ENCODE data around the gene PGBD1. TPM values are rescaled to one million over a fixed set of nuclear protein-coding genes. Genes with fewer than 3 reads are reported as not detected.

PGBD1 gene
- total and polyA plus RNA-seq, 2 experiments from 2014 or later: 7.5 to 10.5 TPM

- H3K4me3 Mint-ChIP-seq: no peak overlapping the region
- H3K27me3 ChIP-seq (ENCODE audit: insufficient read depth): no peaks in the 10 kb centered on the region
- H3K4me2 ChIP-seq: peak overlapping the region; percentile 69
- H3F3A ChIP-seq (replicated peaks; ENCODE audit: low read depth): peaks cover 3% of the 10 kb centered on the region; the same call in 1 of the 2 replicates
- peaks cover 9% of the 10 kb centered on the region for H3K4me1 Mint-ChIP-seq
- no peak overlapping the region for H2AFZ ChIP-seq
- H4K20me1 ChIP-seq (replicated peaks; ENCODE audit: insufficient read depth): no peaks in the 10 kb centered on the region
- ATAC-seq (peak; percentile 4), DNase-seq (ENCODE audit: low spot score) (no peak)
- H3K9me3 Mint-ChIP-seq: no peaks in the 10 kb centered on the region
- H3K36me3 ChIP-seq (ENCODE audit: insufficient read depth): no peaks in the 10 kb centered on the region
- peak overlapping the region; percentile 73 for H3K4me3 ChIP-seq
- no peaks in the 10 kb centered on the region for H3K27me3 Mint-ChIP-seq (ENCODE audit: insufficient read depth, low read depth, poor library complexity)
- H3K79me2 ChIP-seq (replicated peaks; ENCODE audit: insufficient read depth): 0 out of 2 replicates have a peak, but pooled peaks cover 4% of the 10 kb centered on the region
- H3K9me2 ChIP-seq (ENCODE audit: insufficient read depth): no peaks in the 10 kb centered on the region
- no peaks in the 10 kb centered on the region; the same call in 2 of the 3 replicates for H3K36me3 Mint-ChIP-seq (ENCODE audit: low read depth)
- H3K4me1 ChIP-seq (ENCODE audit: insufficient read depth): peaks cover 9% of the 10 kb centered on the region
- no peak overlapping the region for H3K27ac Mint-ChIP-seq
- TF ChIP-seq REST (IDR thresholded peaks at IDR 0.05; ENCODE audit: unreplicated experiment): no peak
- no peak for TF ChIP-seq NANOG (IDR thresholded peaks at IDR 0.05; ENCODE audit: borderline replicate concordance)
- TF ChIP-seq STAT1 (IDR thresholded peaks at IDR 0.05; ENCODE audit: unreplicated experiment): no peak
- TF ChIP-seq ZNF462 (CRISPR knock-in tag; IDR thresholded peaks at IDR 0.05): no peak
- TF ChIP-seq EZH2 (IDR thresholded peaks at IDR 0.05; ENCODE audit: low read depth, unreplicated experiment): no peak
- TF ChIP-seq ETS1 (IDR thresholded peaks at IDR 0.05): no peak
- no peak for TF ChIP-seq EZH2phosphoT487 (IDR thresholded peaks at IDR 0.05; ENCODE audit: unreplicated experiment)
- no peak for TF ChIP-seq ZNF114 (CRISPR knock-in tag; IDR thresholded peaks at IDR 0.05)
- no peak for TF ChIP-seq ZNF331 (CRISPR knock-in tag; IDR thresholded peaks at IDR 0.05; ENCODE audit: low read depth)
- no peak for TF ChIP-seq JUNB (IDR thresholded peaks at IDR 0.05; ENCODE audit: unreplicated experiment)
- TF ChIP-seq POLR2AphosphoS5 (IDR thresholded peaks at IDR 0.05; ENCODE audit: low read depth): no peak
- H3K27ac ChIP-seq (ENCODE audit: low read depth): peak overlapping the region; percentile 90
These were observed 53.7 kb downstream of the PGBD1 start for GRCh38 chr6:28335040-28335563.

Data from GM23338 (cell line).